ENCODE measurements around the gene TSPO2. TPM values are rescaled to one million over a fixed set of nuclear protein-coding genes. Genes with fewer than 3 reads are reported as not detected.
A peak's percentile ranks its signal among the peaks of the same experiment; 100 is the strongest.

TSPO2 gene
- total RNA-seq (ENCODE audit: low replicate concordance): not detected in 2 replicates

DNA sequence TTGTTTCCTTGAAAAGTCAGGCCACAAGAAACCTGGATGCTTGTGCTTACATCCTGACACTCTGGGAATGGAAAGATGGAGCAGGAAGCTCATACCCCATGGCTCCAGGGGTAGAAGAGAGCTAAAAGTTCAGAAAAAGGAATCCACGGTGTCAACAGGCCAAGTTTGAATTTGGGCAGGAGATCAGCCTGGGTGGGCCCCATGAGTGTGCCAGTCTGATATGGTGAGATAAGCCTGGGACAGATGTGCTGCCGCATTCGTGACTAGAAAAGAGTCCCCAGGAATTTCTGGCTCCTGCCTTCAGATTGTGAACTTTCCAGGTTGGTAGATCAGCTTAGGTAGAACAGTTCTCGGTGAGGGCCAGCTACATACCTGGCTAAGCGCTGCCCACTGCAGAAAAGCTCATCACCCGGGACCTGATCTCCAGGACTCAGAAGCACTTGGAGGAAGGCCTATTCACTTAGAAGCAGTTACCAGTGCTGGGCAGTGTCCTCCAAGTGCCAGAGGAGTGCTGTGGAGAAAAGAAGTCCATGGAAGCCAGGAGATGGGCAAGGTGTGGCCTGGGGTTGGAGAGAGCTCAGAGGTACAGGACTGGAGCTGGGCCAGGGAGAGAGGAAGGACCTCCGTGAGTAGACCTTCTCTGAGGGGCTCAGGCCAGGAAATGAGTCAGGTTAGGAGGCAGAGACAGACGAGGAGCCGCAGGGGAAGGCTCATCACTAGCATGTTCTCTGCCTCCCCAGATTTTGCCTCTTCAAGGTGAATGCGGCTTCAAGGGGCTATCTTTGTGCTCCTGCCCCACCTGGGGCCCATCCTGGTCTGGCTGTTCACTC is at the start of gene TSPO2:
TSS of gene TSPO2 (plus strand) at position 242 of the 830 bp plus-strand sequence. CDS start at position 761, 519 bp downstream.
- no peak within 1 kb of the TSS for H3K4me3 ChIP-seq (ENCODE audit: low read depth, low read length)
- TF ChIP-seq CTCF (IDR thresholded peaks at IDR 0.05; ENCODE audit: insufficient read depth, low read length): no peak
- no peak for DNase-seq (ENCODE audit: low read depth)

GRCh38 chr6:40992746-40993145 is 49.5 kb upstream of the TSPO2 start:
- no peak overlapping the region for H3K4me3 ChIP-seq (ENCODE audit: low read depth, low read length)
- TF ChIP-seq CTCF (IDR thresholded peaks at IDR 0.05; ENCODE audit: insufficient read depth, low read length): no peak
- DNase-seq (ENCODE audit: low read depth): no peak

GRCh38 chr6:40996591-40997233 is 45.6 kb upstream of the TSPO2 start:
- no peak for TF ChIP-seq CTCF (IDR thresholded peaks at IDR 0.05; ENCODE audit: insufficient read depth, low read length)
- no peak for DNase-seq (ENCODE audit: low read depth)
- H3K4me3 ChIP-seq (ENCODE audit: low read depth, low read length): no peak overlapping the region

GRCh38 chr6:40997234-40997957 is 44.9 kb upstream of the TSPO2 start:
- peak; percentile 65 for DNase-seq (ENCODE audit: low read depth)
- TF ChIP-seq CTCF (IDR thresholded peaks at IDR 0.05; ENCODE audit: insufficient read depth, low read length): no peak

GRCh38 chr6:40998661-40999060 is 43.6 kb upstream of the TSPO2 start:
- DNase-seq (ENCODE audit: low read depth): no peak
- H3K4me3 ChIP-seq (ENCODE audit: low read depth, low read length): no peak overlapping the region

More at GRCh38 chr6:40997234-40997957, 44.9 kb upstream of the TSPO2 start:
- no peak overlapping the region for H3K4me3 ChIP-seq (ENCODE audit: low read depth, low read length)

More at GRCh38 chr6:40998661-40999060, 43.6 kb upstream of the TSPO2 start:
- no peak for TF ChIP-seq CTCF (IDR thresholded peaks at IDR 0.05; ENCODE audit: insufficient read depth, low read length)
